ENCODE results near the gene ZNF639.
"Not testable (repeated sequence)": the region's sequence is repeated elsewhere in the genome, so short reads cannot be mapped to it uniquely, and the experiment has no call there.

The ZNF639 gene, protein sequence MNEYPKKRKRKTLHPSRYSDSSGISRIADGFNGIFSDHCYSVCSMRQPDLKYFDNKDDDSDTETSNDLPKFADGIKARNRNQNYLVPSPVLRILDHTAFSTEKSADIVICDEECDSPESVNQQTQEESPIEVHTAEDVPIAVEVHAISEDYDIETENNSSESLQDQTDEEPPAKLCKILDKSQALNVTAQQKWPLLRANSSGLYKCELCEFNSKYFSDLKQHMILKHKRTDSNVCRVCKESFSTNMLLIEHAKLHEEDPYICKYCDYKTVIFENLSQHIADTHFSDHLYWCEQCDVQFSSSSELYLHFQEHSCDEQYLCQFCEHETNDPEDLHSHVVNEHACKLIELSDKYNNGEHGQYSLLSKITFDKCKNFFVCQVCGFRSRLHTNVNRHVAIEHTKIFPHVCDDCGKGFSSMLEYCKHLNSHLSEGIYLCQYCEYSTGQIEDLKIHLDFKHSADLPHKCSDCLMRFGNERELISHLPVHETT

DNA sequence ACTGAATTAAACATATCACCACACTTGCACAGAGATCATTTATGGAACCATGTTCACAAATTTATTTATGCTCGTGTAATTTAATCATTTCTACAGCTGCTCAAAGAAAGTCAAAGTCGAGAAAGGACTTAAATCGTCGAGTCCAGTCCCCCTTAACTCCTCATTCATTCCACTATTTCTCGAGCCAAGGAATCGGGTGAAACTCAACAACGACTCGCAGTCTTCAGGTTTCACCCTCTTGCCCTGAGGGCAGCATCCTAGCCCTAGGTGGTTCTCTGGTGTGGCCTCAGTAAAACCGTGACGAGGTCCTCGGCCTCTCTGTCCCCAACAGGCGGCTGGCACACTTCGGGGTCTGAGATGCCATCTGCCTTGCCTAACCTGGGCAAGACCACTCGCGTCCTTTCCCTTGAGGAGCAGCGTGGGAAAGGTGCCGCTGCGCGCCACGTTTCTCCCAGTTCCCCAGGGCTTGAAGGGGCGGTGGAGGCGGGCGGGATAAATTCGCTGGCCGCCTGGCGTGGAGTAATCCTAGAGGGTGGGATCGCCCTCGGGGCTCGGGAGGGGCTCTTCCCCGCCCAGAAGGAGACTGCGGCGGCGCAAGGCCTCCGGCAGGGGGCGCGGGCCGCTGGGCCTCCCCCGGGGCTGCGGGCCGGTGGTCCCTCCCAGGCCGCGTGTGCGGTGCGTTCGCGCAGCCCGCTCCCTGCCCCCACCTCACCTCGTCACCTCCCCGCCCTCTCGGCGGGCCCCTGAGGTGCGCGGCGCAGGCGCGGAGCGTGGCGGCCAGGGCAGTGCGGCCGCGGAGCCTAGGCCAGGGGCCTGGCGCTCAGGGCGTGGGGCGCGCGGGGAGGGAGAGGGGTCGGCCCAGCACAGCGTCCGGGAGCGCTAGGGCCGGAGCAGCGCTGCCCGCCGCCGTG, at the start of gene ZNF639:
Gene ZNF639 (plus strand): TSS at position 746 of the 911 bp plus-strand sequence. CDS start 5,263 bp downstream, outside the sequence.
- DNase-seq (ENCODE audit: low read depth, low spot score), result no peak
- H3K27ac ChIP-seq, result peak within 1 kb of the TSS; percentile 63

DNA sequence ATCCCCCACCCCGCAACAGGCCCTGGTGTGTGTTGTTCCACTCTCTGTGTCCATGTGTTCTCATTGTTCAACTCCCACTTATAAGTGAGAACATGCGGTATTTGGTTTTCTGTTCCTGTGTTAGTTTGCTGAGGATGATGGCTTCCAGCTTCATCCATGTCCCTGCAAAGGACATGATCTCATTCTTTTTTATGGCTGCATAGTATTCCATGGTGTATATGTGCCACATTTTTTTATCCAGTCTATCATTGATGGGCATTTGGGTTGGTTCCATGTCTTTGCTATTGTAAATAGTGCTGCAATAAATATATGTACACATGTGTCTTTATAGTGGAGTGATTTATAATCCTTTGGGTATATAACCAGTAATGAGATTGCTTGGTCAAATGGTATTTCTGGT, 48.4 kb upstream of the ZNF639 start:
- not testable (repeated sequence) for H3K27ac ChIP-seq; DNase-seq (ENCODE audit: low read depth, low spot score)

DNA sequence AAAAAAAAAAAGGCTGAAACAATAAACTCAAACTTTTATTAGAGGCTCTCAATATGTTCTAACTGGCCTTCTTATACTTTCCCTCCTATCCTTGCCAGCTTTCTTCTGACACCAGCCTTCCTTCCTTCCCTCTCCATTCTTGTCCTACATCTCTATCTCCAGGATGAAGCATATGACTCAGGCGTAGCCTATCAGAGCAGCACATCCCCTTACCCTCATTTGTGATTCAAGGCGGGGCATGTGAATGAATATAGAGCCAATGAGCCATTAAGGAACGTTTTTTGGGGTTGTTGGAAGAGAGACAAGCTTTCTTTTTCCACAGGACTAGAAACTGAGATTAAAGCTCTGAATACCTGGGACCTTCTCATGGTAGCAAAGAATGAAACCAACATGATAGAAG, 46.8 kb upstream of the ZNF639 start:
- DNase-seq (ENCODE audit: low read depth, low spot score), result no peak
- H3K27ac ChIP-seq, result no peak overlapping the region

DNA sequence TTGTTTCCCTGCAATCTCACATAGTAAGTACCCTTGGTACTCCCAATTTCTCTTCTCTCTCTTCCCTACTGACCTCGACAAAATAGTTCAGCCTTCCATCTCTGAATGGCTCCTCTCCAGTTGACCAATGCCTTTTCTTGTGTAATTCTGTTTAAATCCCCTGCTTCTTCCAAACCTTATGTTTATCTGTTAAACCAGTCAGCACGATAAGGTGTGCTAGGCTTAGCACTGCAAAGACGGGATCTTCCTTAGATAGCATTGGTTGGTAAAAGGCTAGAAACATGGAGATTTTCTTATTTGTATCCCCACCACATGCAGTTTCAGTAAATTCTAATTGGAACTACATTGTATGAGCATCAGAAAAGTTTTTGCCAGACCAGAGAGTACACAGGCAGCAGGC, 46.1 kb upstream of the ZNF639 start:
- no peak for DNase-seq (ENCODE audit: low read depth, low spot score)
- no peak overlapping the region for H3K27ac ChIP-seq

DNA sequence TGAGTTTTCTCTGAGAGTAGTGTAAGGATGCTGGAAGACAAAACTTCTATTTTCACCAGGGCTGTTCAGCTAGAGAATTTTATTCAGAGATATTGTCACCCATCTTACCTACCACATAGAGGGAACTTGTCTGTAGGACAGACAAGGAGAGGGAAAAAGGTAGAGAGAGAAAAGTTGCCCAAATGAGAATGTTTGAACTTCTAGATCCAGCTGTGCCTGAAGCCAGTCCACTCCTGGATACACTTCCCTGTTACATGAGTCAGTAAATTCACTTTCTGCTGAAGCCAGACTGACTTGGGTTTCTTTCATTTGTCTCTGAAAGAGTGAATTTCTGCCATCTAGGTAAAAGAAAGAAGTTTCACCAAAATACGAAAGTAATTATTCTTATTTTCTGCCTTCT, 44.7 kb upstream of the ZNF639 start:
- H3K27ac ChIP-seq, result no peak overlapping the region
- no peak for DNase-seq (ENCODE audit: low read depth, low spot score)

DNA sequence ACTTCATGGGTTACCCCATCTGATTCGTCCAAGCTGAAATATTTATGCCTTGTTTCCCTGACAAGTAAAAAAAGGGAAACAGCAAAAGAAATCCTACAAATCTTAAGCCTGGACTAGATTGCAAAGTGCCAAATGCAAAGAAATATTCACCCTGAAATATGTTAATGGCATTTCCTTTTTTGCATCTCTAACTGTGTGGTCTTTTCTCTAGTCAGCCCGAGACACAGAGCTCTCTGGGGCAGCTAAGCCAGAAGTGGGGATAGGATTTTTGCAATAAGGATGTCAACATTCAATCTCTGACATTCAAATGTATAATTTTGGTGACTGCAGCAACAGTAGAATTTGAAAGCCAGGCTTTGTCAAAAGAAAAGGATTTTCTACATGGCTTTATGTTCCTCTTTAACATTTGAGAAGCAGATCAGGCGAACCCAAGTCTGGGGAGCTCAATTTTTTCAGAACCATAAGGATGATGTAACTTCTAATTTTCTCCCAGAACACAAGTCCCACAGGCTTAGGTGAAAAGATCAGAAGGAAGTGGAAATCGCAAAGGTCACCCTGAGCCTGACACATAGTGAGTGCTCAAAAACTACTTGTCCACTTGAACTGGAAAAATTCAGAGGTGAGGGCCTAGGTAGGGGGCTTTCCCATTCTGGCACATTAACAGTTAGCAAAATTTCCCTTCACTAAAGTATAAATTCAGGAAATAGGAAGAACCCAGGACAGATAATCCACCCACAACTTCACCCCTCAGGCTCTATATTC, 43.7 kb upstream of the ZNF639 start:
- DNase-seq (ENCODE audit: low read depth, low spot score), result no peak
- H3K27ac ChIP-seq, result no peak overlapping the region

DNA sequence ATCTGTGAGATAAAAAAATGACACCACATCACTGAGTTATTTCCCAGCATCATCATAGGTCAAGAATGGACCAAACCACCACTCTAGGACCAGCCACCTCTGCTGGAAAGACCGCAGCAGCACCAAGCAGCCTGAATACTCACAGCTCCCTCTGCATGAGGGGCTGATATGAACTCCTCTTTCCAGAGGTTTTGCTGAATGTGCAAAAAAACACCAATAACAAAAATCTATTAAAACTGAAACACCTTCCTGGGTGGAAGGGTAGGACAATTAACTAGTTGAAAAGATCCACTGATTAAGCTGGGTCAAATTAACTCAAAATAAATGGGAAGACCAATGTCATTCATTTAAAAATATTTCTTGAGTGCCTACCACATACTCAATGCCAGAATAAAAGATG, 43.0 kb upstream of the ZNF639 start:
- no peak for DNase-seq (ENCODE audit: low read depth, low spot score)
- no peak overlapping the region for H3K27ac ChIP-seq

DNA sequence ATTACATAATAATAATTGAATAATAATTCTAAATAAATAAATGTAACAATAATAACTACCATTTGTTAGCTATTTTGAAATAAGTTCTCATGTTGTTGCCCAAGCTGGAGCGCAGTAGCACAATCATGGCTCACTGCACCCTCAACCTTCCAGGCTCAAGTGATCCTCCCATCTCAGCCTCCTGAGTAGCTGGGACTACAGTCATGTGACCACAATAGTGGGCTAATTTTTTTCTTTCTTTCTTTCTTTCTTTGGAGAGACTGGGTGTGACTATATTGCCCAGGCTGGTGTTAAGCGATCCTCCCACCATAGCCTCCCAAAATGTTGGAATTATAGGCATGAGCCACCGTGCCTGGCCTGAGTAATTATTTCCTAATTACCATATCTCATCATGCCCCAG, 41.0 kb upstream of the ZNF639 start:
- no peak for DNase-seq (ENCODE audit: low read depth, low spot score)
- H3K27ac ChIP-seq, result no peak overlapping the region

DNA sequence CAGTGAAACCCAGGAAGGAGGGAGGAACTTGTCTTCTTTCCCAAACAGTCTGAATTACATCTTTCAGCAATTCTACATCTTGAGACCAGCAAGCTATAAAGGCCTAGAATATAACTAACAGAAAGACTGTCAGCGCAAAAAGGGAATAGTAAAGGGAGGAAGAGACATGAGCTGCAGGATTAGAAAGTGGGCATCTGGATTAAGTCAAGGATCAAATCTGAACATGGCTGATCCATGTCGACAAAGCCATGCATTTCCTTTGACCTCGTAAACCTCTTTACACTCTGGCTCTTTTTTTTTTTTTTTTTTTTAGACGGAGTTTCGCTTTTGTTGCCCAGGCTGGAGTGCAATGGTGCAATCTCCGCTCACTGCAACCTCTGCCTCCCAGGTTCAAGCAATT, 36.5 kb upstream of the ZNF639 start:
- no peak for DNase-seq (ENCODE audit: low read depth, low spot score)
- no peak overlapping the region for H3K27ac ChIP-seq

DNA sequence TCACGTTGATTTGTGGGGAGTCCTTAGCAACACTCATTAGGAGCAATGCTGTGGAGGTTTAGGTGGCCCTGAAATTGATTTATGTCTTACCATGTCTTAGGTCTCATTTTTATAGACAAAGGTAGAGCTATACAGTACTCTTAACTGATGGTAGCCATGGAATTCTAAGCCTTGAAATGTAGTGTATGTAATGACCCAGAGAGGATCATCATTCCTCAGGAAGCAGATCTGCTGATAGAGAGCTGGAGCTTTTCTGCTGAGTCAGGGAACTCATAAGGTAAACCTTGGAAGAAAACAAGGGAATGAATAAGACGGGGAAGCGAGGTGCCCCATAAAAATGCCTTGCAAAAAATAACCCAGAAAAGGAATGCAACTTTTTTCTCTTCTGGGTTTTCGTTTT, 34.0 kb upstream of the ZNF639 start:
- H3K27ac ChIP-seq, result no peak overlapping the region
- DNase-seq (ENCODE audit: low read depth, low spot score), result no peak

DNA sequence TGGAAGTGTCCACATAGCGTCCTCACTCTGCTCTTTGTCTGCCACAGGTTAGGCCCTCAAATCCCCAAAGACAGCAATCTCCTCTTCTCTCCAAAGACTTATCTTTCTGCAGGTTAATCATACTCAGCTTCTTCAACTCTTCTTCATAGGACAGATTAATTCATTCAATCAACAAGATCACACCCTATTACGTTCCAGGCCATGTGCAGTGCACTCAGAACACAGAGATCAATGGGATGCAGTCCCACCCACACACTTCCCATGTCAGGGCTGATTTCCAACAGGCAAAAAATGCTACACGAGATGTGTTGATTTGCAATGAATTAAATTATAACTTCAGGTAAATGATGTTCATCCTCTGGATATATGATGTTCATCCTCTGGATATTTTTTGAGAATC, 33.5 kb upstream of the ZNF639 start:
- no peak for DNase-seq (ENCODE audit: low read depth, low spot score)
- no peak overlapping the region for H3K27ac ChIP-seq

DNA sequence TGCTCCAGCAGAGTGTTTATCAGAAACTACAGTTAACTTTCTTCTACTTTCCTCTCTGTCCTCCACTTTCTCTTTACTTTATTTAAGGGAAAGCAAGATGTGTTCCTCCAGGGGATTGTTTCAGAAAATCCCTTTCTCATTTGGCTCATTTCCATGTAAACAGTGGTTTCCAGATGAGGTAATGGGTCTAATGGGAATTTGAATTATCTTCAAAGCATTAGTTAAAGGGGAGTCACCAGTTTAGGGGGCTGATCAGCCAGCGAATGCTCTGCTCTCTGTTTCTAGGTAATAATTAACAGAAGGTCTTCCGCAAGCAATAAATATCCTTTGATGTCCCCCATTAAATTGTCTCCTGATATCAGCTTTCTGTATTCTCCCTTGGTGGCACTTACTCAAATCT, 30.4 kb upstream of the ZNF639 start:
- no peak for DNase-seq (ENCODE audit: low read depth, low spot score)

DNA sequence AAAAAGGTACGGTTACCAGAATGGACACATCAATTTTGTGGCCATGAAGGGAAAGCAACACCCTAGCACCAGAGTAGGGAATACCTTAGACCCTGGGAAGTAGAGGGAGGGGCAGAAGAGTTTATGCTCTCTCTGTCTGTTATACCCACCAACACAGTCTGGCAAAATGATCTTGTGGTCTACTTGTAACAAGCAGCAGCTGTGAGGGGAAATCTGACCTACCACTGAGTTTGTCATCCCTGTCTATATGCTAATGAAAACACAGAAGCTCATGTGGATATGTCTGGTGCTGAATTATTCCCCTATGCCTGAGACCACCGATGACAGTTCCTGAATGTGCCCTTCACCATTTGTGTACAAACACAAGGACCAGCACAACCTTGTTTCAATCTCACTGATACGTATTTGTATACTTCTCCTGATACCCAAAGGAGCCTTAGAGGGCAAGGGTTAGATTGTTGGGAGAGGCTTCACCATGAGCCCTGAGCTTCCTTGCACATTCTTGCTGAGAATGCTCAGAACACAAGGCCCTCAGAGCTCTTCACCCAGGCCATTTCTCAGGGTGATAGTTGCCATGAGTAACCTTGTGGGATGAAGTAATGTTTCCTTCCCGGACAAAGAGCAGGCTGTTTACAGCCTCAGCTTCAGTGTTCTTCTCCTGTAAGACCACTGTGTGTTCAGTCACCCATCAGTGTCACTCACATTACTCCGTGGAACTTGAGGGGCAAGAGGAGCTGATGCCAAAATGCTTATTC, 24.7 kb upstream of the ZNF639 start:
- no peak overlapping the region for H3K27ac ChIP-seq
- DNase-seq (ENCODE audit: low read depth, low spot score), result no peak

More for the DNA sequence above, 30.4 kb upstream of the ZNF639 start:
- no peak overlapping the region for H3K27ac ChIP-seq

DNA sequence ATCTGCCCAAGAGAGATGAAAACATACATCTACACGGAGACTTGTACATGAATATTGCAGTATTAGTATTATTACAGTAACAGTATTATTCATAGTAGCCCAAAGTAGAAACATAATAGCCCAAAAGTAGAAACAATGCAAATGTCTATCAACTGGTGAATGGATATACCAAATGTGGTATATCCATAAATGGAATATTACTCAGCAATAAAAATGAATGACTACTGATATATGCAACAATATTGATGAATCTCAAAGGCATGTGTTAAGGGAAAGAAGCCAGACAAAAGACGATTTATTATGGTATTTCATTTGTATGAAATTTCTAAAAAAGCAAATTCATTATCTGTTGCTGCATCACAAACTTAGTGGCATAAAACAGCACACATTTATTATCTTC, 23.5 kb upstream of the ZNF639 start:
- H3K27ac ChIP-seq, result no peak overlapping the region

DNA sequence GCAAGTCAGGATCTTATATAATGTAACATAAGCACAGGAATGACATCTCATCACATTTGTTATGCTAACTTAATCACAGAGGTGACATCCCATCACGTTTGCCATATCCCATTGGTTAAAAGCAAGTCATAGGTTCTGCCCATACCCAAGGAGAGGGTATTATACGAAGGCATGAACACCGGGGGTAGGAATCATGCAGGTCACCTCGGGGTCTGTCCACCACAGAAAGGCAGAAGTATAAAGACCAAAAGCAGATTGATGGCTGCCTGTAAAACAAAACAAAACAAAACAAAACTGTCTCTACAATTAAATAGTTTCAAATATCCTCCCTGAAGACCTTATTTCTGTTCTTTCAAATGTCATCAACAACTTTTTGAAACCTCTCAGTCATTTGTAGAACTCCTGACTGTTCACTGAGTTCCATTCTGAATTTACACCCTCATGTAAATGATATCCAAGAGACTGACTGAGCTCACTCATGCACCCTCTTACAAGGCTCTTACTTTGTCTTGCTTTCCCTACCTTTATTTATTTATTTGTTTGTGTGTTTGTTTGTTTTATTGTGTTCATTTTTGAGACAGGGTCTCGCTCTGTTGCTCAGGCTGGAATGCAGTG, 22.7 kb upstream of the ZNF639 start:
- no peak overlapping the region for H3K27ac ChIP-seq
- no peak for DNase-seq (ENCODE audit: low read depth, low spot score)

More for the DNA sequence above, 23.5 kb upstream of the ZNF639 start:
- no peak for DNase-seq (ENCODE audit: low read depth, low spot score)

DNA sequence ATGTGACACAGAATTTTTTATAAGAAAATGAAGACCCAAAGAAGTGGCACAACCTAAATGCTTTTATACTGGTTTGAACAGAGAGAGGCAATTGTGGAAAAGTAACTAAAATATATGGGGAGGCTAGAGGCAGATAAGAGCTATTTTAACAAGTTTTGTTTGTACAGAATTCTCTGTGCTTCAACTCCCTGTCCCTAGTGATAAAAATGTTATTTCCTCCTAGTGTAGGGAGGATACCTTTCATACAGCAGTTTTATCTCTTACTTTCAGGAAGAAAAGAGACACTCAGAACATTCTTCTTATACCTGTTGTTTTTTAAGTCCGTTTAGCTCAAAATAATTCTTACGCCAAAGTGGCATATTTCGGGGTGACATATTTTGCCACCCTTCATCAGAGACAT, 21.2 kb upstream of the ZNF639 start:
- no peak overlapping the region for H3K27ac ChIP-seq
- DNase-seq (ENCODE audit: low read depth, low spot score), result no peak

DNA sequence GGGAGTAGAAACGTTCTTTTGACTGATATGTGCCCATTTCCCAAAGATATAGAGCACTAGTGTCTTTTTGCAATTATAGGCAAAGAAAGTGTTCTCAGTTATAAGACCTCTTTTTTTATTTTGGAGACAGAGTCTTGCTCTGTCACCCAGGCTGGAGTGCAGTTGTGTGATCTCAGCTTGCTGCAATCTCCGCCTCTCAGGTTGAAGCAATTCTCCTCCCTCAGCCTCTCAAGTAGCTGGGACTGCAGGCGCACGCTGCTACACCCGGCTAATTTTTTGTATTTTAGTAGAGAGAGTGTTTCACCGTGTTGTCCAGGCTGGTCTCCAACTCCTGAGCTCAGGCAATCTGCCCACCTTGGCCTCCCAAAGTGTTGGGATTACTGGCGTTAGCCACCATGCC, 20.7 kb upstream of the ZNF639 start:
- no peak overlapping the region for H3K27ac ChIP-seq
- DNase-seq (ENCODE audit: low read depth, low spot score), result no peak

DNA sequence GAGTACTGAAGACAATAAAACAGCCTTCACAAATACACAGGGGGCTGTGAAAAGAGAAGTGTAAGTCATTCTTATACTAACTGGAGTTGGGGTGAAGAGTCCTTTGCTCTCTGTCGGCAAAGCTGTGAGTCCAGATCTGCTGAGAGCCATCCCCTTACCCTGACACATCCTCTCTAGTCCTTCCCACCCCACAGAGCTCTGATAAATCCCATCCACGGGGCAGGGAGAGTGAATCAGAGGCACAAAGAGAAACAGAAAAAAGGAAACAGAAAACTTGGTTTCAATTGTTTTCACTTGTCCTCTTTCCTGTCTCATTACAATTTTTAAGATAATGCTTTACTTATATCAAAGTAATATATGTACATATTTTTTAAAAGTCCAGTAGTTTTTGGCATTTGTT, 18.2 kb upstream of the ZNF639 start:
- H3K27ac ChIP-seq, result no peak overlapping the region
- DNase-seq (ENCODE audit: low read depth, low spot score), result no peak

DNA sequence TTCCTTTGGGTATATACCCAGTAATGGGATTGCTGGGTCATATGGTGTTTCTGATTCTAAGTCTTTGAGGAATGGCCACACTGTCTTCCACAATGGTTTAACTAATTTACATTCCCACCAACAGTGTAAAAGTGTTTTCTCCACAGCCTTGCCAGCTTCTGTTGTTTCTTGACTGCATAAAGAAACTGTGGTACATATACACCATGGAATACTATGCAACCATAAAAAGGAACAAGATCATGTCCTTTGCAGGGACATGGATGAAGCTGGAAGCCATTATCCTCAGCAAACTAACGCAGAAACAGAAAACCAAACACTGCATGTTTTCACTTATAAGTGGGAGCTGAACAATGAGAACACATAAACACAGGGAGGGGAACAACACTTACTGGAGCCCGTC, 15.5 kb upstream of the ZNF639 start:
- H3K27ac ChIP-seq; DNase-seq (ENCODE audit: low read depth, low spot score): not testable (repeated sequence)

All from epithelial cell of prostate (primary cell).